NCI-H2196 treated with DMSO at 0.1 percent for 48 hours (cell line): ENCODE results near the gene PDE3B.
"Not testable (repeated sequence)": the region's sequence is repeated elsewhere in the genome, so short reads cannot be mapped to it uniquely, and the experiment has no call there.

Source experiments
- DNase-seq: peaks from one replicate; lab custom pipeline; 2025; ENCODE audit not compliant: unreplicated experiment; lab: John Stamatoyannopoulos, UW

PDE3B gene

DNA sequence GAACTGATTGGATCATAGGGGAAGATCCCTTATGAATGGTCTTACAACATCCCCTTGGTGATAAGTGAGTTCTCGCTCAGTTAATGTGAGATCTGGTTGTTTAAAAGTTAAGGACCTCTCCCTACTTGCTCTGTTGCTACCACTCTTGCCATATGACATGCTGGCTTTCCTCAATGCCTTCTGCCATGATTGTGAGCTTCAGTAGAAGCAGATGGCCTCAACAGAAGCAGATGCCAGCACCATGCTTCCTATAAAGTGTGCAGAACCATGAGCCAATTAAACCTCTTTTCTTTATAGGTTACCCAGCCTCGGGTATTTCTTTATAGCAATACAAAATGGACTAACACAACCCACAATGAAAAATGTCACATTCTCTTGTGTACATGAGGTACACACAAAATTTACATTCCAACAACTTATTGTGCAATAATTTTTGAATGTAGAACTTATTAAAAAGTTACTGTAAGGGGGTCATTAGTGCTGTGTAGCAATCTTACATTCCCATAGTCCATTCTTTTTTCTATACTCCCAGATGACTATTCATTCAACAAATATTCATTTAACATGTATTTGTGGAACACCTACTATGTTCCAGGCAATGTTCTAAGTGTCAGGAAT, 238.1 kb downstream of the PDE3B start:
- no peak for DNase-seq

DNA sequence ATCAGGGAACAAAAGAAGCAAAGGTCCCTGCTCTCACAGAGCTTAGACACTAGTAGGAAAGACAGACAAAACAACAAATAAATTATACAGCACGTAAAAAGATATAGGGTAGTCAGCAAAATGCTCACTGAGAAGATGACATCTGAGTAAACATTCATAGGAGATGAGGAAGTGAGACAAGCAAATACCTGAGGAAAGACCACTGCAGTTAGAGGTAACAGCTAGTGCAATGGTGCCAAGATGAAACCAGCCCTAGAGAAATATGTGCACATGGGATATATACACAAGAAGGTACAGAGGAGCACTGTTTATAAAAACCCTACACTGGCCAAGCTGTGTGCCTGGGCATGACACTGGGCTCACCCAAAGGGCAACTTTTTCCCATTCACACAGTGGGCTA, 238.6 kb downstream of the PDE3B start:
- DNase-seq, result no peak

DNA sequence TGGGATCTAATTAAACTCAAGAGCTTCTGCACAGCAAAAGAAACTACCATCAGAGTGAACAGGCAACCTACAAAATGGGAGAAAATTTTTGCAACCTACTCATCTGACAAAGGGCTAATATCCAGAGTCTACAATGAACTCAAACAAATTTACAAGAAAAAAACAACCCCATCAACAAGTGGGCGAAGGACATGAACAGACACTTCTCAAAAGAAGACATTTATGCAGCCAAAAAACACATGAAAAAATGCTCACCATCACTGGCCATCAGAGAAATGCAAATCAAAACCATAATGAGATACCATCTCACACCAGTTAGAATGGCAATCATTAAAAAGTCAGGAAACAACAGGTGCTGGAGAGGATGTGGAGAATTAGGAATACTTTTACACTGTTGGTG, 240.1 kb downstream of the PDE3B start:
- not testable (repeated sequence) for DNase-seq

DNA sequence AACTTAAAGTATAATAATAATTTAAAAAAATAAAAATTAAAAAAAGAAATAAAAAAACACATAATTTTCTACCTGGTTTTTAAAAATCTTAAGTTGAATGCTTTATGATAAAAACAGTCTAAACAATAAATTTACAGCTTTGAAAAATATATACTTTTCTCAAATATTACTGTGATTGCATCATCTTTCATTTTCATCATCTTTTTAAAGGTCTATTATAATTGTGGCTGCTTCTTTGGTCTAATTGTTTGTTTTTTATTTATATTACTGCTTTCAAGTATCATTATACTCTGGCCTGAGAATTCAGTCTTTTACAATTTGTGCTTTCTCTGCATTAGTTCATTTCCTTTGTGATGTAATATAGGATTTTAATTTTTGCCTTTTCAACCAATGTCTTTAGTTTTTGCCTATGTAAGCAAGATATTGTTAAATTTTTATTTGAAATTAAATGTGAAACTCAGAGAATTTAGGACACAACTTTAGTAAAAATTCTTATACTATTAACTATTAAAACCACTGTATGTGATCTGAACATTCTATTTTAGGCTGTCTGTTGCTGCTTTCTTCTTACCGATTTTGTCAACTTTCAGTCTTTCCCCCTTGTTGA, 241.2 kb downstream of the PDE3B start:
- no peak for DNase-seq

DNA sequence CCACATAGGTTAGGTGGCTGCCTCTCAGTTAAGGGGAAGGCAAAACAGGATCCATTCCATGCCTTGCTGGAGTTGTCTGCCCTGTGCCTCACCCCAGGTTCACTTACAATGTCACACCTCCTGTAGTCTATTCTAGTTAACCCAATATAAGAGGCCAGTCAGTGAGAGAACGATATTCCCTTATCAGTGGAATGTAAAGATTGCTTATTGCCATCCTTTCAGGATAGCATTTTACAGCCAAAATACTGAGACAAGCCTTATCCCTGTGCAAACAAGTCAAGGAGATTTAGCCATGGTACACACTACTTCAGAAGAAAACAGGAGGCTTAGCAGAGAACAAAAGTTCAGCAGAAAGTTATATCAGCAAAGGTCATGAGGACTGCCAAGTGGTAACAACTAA, 242.9 kb downstream of the PDE3B start:
- no peak for DNase-seq

DNA sequence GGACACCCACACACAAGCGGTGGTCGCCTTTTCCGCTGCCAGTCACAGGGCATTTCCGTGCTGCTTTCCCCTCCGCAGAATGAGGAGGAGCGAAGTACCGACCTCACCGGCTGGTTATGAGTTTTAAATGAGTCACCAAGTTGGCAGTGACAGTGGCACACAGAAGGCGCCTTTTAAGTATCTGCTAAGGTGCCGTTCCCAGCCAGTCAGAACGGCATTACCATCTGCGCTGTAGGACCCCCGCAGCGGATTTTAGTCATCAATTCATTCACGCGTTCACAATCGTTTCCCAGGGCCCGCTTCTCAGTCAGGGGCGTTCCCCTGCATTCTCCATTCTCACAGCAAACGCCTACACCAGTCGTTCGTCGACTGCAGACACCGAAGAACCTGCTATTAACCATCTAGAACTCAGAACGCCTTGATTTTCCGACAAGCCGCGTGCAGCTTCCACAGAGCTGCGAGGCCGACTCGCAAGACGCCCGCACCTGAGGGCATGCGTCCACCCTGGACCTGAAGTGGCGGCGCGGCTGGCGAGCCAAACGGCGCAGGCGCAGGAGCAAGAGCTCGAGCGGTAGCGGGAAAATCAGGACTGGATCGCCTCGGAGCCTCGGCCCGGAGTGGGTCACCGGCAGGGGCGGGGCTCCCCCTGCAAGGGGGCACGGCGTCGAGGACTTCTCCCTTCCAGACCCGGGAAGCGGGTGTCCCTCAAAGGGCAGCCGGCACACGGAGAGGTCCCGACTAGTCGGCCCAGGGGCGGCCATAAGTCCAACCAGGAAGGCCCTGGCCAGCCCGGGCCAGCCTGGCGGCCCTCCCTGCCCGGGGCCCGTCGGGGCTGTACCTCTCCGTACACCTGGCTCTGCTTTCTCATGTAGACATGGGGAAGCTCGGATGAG, 247.8 kb downstream of the PDE3B start:
- peak; percentile 89 for DNase-seq

DNA sequence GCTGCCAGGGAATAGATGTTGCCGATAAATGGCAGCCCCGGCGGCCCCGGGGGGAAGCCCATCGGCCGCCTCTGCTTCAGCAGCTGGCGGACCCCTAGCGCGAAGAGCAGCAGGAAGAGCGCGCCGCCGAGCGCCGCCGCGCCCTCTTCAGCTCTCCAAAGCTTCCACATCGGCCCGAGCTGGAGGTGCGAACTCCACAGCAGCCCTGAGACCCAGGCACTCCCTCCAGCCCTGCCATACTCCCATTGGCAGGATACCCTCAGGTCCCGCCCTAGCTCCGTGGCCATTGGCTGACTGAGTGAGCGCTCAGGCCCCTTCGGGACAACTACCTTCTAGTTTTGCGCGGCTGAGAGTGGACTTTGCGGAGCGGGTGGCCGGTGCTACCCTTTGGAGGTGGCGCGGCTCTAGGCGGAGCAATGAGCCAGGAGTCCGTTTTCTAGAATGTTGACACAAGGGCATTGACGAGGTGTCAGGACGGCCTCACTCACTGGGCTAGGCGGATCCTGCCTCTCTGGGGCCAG, 248.5 kb downstream of the PDE3B start, which contains the start of gene CYP2R1:
Gene CYP2R1 (minus strand): TSS at position 196 of the 521 bp plus-strand sequence. CDS start 26 bp downstream, at position 170.
- peak; percentile 91 for DNase-seq

DNA sequence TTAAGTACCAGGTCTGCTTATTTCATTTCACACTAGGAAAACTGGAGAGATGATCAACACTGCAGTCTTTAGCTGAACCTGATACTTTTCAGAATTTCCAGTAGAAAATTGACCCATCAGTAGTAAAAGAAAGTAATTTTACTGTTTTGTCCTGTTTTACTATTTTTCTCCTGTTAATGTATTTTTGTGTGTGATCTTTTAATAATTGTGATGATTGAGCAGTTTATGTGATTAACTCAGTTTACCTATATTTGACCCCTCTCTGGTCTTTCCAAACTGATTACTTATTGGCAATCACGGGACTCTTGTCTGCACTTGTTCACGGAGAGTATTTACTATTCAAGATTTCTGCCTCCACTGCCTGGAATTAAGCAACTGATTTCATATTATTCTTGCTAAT, 249.0 kb downstream of the PDE3B start:
- DNase-seq, result no peak

DNA sequence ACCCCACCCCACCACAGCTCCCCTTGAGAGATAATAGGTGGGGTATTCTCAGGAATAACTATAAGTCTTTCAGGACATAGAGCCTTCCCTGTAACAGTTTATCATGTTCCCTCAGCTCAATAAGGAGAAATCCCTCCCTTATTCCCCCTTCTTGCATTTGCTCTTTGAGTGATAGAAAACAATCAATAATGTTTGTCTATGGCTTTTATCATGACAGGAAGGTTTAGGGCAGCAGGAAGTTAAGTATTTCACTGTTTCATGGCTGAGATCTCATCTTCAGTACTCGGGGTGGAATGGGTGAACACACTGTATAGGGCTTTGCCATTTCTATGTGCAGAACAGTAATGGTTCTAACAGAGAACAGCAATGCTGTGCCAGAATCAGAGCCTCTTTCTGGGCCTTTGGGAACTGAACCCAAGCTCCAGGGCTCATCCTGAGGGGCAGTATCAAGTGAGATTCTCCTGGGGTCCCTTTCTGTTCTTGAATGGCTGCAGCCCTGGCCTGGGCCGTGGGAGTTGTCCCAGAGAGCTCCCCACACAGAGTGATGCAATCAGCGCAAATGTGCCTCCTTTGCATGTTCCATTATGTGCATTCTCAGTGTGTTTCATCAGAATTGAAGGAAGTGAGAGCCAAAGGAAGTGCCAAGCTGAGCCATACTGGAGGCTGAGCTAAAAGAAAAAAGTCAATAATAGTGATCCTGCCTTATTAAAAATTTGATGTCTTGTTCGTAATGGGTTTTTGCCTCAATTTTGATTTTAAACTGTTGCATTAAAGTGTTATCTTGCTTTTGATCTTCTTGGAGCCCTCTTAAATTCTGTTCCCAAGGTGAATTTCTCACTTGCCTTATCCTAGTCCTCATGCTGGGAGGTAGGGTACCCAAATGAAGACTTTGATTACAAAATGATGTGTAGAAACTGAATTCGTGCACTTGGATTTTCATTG, 251.3 kb downstream of the PDE3B start:
- no peak for DNase-seq

DNA sequence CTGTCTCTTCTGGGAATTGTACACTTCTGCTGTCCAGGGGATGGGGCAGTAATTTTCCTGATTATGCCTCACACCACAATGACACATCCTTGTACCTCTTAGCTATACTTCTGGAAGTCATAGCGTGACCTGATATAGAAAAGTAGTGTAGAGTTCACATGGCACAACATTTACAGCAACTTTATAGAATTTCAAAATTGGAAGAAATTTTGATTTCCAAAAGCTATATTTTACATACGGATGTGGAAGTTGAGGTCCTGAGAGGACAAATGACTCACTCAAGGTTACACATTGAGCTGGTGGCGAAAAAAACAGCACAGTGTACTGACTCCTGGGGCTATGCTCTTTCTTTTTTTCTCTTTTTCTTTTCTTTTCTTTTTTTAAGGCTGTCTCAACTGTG, 254.8 kb downstream of the PDE3B start:
- DNase-seq, result no peak

DNA sequence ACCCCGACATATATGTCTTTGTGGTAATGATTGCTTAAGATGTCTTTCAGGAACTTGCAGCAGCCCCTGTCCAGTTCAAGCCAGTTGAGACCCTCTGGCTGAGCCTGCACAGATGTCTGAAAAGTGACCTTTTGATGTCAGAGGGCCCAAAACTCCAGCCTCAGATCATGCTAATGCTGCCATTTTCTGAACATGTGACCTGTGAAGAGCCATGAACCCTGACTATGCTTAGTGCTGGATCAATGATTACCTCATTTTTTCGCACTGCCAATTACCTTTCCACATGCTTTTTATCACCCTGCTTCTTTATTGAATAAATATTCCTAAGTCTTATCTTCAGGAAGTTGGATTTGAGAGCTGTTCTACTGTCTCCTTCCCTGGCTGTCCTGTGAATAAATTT, 255.3 kb downstream of the PDE3B start:
- no peak for DNase-seq

DNA sequence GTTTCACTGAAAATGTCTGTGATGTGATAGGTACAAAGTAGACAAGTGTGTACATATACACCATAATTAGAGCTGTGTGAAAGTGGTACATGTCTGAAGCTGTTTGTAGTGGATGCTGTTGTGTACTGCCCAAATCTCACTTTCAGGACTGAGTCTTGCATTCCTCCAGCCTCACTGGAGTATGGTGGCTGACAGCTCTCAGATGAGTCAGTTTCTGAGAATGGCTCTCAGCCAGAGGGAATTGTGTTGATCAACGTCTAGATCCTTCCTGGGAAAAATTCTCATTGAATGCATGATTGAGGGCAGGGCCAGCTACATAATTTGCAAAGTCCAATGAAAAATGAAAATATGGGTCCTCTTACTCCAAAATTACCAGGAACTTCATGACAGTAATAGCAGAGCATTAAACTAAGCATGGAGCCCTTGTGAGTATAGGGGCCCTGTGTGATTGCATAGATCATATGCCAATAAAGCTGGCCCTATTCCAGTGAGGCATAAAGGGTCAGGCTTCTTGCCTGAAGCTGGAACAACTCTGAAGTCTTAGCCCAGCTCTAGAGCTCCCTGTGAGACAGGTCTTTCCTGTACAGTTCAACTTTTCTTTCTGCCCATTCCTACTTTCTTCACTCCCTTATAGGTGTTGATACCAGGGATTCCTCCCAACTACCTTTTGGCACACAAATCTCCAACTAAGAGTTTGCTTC, 259.2 kb downstream of the PDE3B start:
- no peak for DNase-seq

DNA sequence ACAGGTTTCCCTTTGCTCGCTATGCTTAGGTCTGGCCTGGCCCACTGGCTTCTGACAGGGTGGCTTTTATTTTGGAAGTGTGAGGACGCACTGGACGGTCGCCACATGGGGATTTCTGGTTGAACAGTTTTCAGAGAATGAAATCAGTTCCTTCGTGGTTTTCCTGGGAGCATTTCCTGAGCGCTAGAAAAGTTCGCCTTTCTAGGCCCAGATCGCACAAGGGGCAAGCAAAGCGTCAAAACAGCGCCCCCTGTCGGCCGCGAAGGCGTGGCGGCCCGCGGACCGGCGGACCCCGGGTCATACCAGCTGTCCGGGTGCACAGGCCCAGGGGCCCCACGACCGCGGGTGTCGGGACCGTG, 261.1 kb downstream of the PDE3B start:
- no peak for DNase-seq

DNA sequence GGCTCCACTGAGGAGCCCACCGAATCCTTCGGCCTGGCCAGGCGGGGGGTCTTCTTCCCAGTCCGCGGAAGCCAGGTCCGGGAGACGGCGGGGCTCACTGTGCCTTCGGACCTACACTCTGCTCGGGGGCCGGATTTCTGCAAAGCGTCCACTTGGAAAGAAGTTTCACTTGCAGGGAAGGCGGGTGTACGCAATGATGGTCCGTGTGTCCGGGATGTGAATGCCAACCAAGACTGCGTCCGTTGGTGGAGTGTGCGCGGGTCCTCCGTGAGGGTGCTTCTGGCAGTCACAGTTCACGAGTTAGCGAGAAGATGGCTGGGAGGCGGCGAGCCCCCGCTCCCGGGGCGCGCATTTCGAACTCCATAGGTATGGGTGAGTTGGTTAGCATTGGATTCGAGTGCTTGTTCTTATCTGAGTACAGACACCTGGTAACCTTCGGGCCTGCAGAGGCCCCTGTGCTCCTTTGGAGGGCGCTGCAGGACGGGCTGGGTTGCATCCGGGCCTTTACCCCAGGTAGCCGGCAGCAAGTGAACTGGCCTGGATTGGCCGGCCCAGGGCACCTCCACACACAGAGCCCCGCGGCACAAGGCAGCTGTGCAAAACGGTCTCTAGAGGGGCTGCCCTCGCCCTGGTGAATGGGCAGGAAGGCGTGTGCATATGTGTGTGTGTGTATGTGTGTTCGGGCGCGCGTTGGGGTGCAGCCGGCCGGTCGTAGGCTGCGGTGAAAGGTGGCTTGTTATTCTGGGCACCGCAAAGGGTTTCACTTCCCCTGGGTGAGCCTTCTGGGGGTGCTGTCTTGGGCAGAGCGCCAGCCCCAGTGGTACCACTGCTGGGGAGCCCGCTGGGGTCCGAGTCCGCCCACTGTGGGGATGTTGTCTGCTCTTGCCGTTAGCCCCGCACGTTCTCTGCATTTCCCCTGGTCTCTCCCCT, 261.8 kb downstream of the PDE3B start:
- DNase-seq, result no peak

DNA sequence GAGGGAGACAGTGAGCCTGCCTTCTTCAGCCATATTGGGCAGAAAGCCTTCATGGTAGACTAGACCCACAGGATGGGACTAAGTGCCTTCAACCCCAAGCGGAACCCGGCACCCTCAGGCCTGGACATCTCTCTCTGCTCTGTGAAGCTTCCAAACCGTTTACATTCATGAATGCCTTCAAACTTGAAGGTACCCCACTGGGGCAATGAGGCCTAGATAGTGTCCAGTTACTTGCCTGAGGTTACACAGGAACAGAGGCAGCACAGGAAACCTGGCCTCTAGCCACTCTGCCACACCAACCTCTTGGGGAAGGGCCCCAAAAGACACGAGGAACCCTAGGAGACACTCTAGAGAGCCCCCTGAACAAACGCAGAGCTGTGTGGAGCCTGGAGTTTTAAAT, 263.0 kb downstream of the PDE3B start:
- DNase-seq, result no peak

DNA sequence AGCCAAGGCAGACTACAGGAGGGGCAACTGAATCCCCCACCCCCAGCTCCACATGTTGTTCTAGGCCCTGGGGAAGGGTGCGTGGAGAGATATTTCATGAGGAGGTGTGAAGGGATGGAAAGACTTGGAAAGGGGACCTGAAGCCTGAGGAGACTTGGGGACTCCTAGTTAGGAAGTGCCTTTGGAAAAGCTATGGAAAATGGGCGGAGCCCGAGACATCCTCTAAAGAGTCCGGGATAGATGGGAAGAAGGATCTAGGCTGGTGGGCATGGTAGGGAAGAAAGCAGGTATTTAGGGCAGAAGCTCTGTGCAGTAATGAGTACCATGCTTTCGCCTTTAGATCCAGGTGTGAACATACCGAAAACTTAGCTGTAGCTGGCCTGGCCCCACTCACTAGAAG, 263.4 kb downstream of the PDE3B start:
- DNase-seq, result no peak

DNA sequence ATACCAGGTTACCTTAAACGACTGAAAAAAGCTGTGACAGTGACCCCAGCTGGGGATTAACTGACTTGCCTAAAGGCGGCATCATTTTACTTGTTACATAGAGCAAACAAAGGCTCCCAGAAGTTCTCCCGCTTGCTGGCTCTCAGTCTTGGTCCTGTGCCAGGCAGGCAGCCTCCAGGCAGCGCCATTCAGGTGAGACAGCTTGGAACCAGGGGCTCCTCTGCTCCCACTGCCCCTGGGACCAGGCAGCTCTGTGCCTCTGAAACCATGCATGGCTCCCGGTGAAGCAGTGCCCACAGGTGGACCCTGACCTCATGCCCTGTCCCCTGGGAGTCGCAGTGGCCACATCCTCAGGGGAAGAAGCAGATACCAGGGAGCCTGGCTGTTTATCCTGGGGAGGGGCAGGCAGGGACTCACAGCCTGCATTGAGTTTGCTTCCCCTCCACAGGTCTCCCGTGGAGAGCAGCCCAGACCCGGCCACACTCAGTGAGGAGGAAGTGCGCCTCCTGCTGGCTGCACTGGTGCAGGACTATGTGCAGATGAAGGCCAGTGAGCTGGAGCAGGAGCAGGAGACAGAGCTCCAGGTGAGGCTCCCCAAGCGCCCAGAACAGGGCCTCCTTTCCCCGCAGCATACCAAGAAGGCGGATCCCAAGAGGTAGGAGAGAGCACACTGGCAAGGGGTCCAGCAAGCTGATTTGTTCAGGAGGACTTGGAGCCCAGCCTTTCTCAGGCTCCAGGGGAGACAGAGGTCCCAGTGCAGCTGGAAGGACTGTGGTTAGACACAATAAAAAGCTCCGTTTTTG, 264.0 kb downstream of the PDE3B start:
- peak; percentile 62 for DNase-seq

DNA sequence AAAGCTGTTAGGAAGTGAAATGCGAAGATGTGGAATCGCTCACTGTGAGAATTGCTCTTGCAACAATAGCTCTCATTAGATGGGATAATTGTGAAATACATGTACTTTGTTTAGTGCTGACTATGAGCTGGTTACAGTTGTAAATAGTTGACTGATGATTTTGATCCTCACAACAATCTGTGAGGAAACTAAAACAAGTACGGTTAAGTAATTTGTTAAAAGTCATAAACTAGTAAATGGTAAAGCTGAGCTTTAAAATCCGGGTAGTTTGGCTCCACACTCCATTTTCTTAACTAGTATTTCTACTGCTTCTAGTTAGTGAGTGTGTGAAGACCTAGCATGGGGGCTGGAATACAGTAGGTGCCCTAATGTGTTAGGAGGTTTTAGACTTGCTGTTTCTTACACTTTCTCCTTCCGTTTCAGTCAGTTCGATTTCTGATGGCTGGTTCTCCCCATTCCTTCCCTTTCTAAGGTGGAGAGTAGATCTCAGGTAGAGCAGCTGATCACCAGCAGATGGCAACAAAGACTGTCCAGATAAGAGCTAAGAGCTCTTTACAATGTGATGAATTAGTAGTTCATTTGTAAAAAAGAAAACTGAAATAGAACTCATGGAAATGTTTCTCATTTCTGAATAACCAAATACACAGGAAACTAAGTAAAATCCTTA, 264.7 kb downstream of the PDE3B start:
- peak; percentile 55 for DNase-seq
